HG02884 (cell line): Measurements from ENCODE around the gene FNDC11.

Source experiments
- ATAC-seq: cut with Tn5 transposase; IDR thresholded peaks from one replicate; pipeline ENCODE4 v1.9.1; 2021; ENCODE audit warnings: mild to moderate bottlenecking, moderate library complexity; ENCODE audit not compliant: unreplicated experiment

The FNDC11 gene

GRCh38 chr20:63577317-63577894 is 23.4 kb downstream of the FNDC11 start:
- no peak for ATAC-seq

- ATAC-seq = no peak
These were observed 24.5 kb downstream of the FNDC11 start for GRCh38 chr20:63578224-63579016.

GRCh38 chr20:63579017-63579694 is 25.2 kb downstream of the FNDC11 start:
- ATAC-seq = no peak

DNA sequence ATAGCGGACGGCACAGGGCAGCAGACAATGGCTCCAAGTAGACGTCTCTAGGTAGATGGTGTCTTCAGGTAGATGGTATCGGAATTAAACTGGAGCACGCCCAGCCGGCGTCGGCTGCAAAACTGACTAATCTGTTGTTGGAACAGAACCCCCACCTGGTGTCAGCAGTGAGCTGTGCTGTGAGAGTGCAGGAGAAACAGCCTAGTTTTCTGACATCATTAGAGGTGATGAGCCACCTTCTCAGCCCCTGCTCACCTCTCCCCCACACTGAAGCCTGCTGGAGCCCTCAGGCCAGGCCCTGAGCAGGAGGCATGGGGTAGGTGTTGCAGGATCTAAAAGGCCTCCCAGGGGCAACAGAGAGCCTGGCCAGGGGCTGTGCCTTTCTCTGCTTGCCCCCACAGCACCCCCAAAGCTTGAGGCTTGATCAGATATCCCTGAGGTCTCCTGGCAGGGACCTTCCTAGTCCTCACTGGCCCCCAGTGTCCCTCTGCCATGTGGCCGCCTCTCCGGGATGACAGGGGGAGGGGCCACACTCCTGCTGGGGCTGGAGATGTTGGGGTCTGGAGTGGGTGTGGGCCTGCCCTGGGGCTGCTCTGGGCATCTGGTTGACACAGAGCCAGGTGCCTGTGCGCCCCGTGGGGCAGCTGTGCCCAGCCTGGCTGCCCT is 27.0 kb downstream of the FNDC11 start:
- no peak for ATAC-seq

DNA sequence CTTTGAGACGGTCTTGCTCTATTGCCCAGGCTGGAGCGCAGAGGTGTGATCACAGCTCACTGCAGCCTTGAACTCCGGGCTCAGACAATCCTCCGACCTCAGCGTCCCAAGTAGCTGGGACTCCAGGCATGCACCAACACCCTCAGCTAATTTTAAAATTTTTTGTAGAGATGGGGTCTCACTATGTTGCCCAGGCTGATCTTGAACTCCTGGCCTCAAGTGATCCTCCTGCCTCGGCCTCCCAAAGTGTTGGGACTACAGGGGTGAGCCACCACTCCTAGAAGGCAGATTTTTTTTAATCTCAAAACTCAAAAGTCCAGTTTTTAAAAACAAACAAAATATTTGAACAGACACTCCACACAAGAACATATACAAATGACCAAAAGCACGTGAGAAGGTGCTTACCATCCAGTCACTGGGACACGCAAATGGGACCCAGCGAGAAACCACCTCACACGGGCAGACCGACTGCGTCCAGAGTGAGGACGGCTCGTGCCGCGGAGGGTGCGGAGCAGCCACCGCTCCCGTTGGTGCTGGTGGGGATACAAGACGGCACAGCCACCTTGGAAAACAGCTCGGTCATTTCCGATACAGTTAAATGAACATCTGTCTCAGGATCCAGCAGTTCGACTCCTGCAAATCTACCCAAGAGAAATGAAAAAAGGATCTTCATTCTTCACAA is 28.6 kb downstream of the FNDC11 start:
- no peak for ATAC-seq

DNA sequence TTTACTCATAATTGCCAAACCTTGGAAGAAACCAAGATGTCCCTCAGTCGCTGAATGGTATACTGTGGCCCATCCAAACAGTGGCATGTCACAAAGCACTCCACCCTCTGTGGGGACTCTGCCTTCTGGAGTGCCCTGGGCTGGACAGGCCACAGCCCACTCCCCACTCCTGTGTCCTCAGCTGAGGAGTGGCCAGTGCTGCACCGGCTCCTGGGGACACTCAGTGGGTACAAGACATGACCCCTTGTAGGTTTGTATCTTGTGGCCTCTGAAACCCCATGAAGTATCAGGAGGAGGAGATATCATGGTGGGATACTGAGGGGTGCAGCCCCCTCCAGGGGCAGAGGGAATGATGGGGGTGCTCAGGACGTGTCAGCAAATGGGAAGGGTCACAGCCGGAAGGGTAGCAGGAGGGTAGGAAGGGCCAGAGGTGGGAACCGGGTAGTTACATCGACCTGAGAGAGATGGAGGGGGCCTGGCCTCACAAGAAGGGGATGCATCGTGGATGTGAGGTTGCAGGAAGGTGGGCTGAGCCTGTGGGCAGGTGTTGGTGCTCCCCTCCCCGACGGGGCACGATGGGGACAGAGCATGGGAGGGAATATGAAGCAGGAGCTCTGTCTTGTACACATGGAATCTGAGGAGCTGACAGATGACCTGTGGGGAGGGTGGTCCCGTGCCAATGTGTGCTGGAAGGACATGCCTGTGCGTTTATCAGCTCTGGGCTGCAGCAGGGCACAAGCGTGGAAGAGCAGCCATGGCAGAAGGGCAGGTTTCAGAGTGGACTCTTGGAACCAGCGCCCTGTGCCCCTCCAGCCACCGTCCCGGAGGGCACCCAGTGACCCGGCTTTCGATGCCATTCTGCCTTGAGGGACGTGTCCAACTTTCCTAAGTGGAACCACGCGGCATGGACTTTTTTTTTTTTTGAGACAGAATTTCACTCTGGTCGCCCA is 31.9 kb downstream of the FNDC11 start:
- ATAC-seq = no peak

DNA sequence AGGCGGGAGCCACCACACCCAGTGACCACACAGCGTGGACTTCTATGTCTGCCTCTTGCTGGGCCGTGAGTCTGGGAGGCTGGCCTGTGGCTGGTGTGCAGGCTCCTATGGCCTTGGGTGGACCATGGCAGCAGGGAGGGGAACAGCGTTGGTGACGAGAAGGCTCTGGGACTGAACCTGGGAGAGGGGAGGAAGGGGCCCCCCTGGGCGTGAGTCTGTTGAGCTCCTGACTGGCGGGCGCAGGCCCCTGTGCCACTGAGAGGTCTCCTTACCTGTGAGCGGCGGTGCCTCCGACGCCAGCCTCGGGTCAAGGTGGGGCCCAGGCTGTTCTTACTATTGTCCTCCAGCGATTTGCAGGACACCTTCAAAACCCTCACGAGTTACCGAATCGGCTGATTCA is 32.8 kb downstream of the FNDC11 start:
- no peak for ATAC-seq

DNA sequence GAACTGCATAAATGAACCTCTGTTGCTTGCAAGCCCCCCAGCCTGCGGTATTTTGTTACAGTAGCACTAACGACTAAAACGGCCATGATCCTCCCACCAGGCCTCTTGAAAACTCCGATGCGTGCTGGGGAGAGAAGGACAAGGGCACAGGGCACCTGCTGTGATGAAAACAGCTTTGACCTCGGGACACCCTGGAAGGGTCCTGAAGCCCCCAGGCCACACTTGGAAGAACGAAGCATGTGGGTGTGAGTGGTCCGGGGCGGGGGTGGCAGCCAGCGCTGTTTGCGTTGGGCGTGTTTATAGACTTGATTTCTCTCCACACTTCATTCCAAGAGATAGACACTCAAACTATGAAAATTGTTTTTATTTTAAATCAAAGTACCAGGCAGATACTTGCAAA is 33.3 kb downstream of the FNDC11 start:
- no peak for ATAC-seq

DNA sequence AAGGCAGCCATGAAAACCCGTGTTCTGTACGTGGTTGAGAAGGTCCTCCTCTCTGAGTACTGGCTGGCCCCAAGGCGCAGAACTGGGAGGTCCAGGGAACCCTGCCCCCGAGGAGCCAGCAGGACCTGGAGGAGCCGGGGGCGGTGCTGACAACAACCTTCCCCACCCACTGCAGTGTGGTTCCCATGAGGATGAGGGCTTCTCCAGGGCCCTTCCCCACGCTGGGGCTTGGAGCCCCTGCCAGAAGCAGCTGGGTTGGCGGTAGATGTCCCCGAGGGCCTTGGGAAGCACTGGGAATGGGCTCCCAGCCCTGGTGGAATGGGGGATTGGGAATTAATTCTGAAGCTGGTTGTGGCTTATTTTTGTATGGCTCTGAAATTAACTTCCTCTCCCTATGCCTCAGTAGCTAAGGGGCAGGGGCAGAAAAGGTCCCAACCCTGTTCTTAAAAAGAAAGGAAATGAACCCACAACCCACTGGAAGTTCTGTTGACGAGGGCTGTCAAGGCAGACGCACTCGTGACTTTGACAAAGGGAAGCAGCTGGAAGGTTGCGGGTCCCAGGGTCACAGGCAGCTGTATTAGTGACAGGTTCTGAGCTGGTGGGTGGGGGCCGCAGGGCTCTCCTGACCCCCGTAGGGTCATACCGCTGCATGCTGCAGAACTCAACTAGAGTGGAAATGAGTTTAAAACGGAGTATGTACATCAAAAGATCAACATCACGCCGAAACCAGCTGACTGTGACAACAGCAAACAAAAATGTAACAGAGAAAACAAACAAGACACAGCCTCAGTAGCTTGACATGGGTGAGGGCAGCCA is 34.0 kb downstream of the FNDC11 start:
- ATAC-seq = no peak

- ATAC-seq = no peak
These were observed 34.7 kb downstream of the FNDC11 start for GRCh38 chr20:63588641-63589041.

DNA sequence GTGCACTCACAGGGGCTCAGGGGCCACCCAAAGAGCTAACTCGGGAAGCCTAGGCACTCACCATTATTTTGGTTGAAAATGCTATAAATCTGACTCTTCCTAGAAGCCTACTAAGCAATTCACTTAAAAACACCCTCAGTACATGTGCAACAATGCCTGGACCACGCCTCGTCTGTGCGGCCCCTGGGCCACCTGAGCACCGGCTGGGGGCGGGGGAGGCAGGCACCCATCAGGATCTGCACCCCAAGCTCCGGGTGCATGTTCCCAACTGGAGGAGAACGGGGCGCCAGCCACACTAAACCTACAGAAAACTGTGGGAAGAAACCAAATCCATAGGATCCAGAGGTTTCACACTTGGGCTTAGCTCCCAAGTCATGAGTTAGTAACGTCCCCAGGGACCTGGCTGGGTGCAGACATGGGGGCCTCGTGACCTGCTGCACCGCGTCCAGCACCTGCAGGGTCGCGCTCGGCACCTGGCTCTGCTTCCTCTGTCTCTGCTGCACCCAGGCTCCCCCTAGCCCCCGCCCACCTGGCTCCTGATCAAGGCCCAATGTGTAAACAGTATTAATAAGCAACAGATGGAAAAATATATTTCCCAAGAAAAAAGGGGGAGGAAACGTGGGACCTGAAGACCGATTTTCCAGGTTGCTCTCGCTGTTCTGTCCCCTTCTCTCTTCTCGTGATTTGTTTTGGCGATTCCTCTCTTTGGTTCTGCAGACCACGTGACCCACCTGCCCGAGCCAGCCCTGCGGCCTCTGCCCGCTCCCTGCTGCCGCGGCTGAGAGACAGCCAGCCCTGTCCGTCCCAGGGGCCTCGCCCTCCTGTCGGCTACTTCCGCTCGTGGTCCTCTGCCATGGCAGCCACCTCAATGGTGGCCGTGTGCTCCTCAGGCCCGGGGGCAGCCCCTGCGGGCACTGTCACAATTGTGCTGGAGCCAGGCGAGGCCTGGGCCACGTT is 35.6 kb downstream of the FNDC11 start:
- no peak for ATAC-seq

DNA sequence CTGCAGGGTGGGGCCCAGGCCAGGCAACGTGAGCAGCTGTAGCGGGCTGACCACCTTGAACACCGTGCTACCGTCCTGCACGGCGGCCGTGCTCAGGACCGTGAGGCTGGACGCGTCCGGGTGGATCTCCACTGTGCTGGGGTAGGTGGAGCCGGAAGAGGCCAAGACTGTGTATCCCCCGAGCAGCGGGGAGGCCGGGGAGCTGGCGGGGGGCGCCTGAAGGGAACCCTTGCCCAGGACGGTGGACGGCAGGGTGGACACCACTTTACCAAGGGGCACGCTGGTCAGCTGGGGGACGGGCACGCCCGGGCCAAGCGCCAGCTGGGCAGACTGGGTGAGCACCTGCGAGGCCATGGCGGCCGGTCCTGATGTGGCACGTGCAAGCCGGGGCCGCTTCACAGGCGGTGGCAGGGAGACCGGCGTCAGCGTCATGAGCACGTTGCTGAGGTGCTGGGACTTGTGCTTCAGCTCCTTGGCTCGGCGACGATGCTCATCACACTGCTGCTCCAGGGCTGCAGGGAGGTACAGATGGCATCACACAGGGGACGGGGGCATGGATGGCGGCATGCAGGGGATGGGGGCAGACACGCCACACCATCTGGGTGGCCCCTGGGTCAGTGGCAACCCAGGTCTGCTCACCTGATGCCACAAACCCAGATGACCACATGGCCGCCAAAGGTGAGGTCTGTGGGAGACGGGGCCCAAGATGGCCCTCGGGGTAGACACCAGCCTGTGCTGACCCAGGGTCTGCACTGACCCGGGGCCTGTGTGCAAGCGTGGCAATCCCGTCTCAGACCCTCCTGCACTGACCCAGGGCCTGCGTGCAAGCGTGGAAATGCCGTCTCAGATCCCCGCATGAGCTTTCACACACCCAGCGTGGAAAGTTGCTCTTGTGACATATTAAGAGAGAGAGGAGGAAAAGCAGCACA is 36.5 kb downstream of the FNDC11 start:
- ATAC-seq = no peak

DNA sequence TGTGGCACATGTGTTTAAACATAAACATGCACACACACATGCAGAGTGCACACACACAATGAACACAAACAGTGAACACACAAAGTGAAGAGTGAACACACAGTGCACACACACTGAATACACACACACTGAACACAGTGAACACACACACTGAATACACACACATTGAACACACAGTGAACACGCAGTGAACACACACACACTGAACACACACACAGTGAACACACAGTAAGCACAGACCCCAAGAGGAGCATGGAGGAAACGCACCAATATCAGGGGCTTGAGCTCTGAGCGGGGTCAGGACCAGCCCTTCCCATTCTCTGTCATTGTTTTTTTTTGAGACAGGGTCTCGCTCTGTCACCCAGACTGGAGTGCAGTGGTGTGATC is 37.2 kb downstream of the FNDC11 start:
- ATAC-seq = no peak

GRCh38 chr20:63591786-63592355 is 37.9 kb downstream of the FNDC11 start:
- ATAC-seq = no peak

- no peak for ATAC-seq
These were observed 38.7 kb downstream of the FNDC11 start for GRCh38 chr20:63592661-63593060.

GRCh38 chr20:63594043-63594561 is 40.1 kb downstream of the FNDC11 start:
- ATAC-seq = no peak
